K562 (cell line): ENCODE measurements around the gene RAPGEF5.
A peak's percentile ranks its signal among the peaks of the same experiment; 100 is the strongest.

ENCODE experiments used
- BHLHE40 ChIP-seq: IDR thresholded peaks from 2 replicates; pipeline ENCODE4 v1.6.1; 2011; ENCODE audit warnings: low read length, improper control_type of control experiment
- ESRRA ChIP-seq: fragments of 450-650 bp; IDR thresholded peaks from 2 replicates; pipeline ENCODE4 v1.6.1; 2014; ENCODE audit warnings: low read depth, mild to moderate bottlenecking, moderate library complexity, borderline replicate concordance
- FOSL1 ChIP-seq: fragments of 200-800 bp; sonication (Bioruptor generic); conservative IDR thresholded peaks from 2 replicates; pipeline ENCODE4 v1.6.1; 2016; ENCODE audit warnings: missing genetic modification characterization, missing compliant biosample characterization
- POLR2AphosphoS5 ChIP-seq: IDR thresholded peaks from 2 replicates; pipeline ENCODE4 v1.6.1; 2011; ENCODE audit warnings: mild to moderate bottlenecking, low read depth, low read length, moderate library complexity; ENCODE audit not compliant: control insufficient read depth, insufficient read depth
- PRPF4 ChIP-seq: fragments of 200-400 bp; formaldehyde crosslinking; IDR thresholded peaks from one replicate; pipeline ENCODE4 v1.6.1; 2017; ENCODE audit warnings: low read length, low read depth, mild to moderate bottlenecking; ENCODE audit not compliant: insufficient read depth, poor library complexity, severe bottlenecking
- RFX1 ChIP-seq: fragments of 450-650 bp; IDR thresholded peaks from 2 replicates; pipeline ENCODE4 v1.6.1; 2016; ENCODE audit warnings: mild to moderate bottlenecking, moderate library complexity
- ZC3H8 ChIP-seq: fragments of 450-650 bp; IDR thresholded peaks from 2 replicates; pipeline ENCODE4 v1.6.1; 2017
- ZNF121 ChIP-seq: sonication (generic); formaldehyde crosslinking; conservative IDR thresholded peaks from 2 replicates; pipeline ENCODE4 v1.8.0; 2022; ENCODE audit warnings: missing genetic modification reagents
- ZNF696 ChIP-seq: fragments of 250-450 bp; sonication (Bioruptor Pico); conservative IDR thresholded peaks from 2 replicates; pipeline ENCODE4 v1.4.0; 2020; ENCODE audit warnings: mild to moderate bottlenecking, moderate library complexity
- TF ChIP-seq, protein P1 (sequence below): fragments of 450-650 bp; IDR thresholded peaks from 2 replicates; pipeline ENCODE4 v1.6.1; 2016; ENCODE audit warnings: mild to moderate bottlenecking, moderate library complexity
- TF ChIP-seq, protein P2 (sequence below), 3 experiments: IDR thresholded peaks in 2 of 3; conservative IDR thresholded peaks in 1 of 3; 2 replicates each; pipeline ENCODE4 v1.5.1; 2011 to 2012; ENCODE audit warnings: low read length in 3 of 3, mild to moderate bottlenecking in 3 of 3, control low read depth in 2 of 3, improper control_type of control experiment in 1 of 3, inconsistent platforms in 1 of 3, low read depth in 1 of 3, mixed read lengths in 1 of 3, moderate library complexity in 1 of 3; ENCODE audit not compliant: insufficient read depth in 2 of 3
- TF ChIP-seq, protein P3 (sequence below): fragments of 450-650 bp; IDR thresholded peaks from 2 replicates; pipeline ENCODE4 v1.6.1; 2016; ENCODE audit warnings: missing biosample characterization, missing genetic modification characterization

DNA sequence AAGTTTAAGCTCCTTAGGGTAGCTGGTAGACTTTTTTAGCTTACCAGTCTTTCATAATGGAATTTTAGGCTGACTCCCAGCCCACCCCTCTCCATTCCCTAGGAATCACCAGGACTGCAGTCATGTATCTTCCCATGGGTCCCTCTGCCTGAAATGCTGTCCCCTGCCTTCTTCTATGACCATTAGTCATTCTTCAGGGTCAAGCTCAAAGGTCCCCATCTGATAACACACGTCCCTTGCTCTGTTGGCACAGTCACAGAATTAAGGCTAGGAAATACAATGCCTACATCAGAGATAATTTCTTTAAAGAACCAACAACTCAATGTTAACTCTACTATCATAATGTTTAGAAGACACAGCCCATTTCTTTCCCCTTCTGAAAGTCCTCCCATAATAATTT is 140.6 kb downstream of the RAPGEF5 start:
- TF ChIP-seq, protein P1, sequence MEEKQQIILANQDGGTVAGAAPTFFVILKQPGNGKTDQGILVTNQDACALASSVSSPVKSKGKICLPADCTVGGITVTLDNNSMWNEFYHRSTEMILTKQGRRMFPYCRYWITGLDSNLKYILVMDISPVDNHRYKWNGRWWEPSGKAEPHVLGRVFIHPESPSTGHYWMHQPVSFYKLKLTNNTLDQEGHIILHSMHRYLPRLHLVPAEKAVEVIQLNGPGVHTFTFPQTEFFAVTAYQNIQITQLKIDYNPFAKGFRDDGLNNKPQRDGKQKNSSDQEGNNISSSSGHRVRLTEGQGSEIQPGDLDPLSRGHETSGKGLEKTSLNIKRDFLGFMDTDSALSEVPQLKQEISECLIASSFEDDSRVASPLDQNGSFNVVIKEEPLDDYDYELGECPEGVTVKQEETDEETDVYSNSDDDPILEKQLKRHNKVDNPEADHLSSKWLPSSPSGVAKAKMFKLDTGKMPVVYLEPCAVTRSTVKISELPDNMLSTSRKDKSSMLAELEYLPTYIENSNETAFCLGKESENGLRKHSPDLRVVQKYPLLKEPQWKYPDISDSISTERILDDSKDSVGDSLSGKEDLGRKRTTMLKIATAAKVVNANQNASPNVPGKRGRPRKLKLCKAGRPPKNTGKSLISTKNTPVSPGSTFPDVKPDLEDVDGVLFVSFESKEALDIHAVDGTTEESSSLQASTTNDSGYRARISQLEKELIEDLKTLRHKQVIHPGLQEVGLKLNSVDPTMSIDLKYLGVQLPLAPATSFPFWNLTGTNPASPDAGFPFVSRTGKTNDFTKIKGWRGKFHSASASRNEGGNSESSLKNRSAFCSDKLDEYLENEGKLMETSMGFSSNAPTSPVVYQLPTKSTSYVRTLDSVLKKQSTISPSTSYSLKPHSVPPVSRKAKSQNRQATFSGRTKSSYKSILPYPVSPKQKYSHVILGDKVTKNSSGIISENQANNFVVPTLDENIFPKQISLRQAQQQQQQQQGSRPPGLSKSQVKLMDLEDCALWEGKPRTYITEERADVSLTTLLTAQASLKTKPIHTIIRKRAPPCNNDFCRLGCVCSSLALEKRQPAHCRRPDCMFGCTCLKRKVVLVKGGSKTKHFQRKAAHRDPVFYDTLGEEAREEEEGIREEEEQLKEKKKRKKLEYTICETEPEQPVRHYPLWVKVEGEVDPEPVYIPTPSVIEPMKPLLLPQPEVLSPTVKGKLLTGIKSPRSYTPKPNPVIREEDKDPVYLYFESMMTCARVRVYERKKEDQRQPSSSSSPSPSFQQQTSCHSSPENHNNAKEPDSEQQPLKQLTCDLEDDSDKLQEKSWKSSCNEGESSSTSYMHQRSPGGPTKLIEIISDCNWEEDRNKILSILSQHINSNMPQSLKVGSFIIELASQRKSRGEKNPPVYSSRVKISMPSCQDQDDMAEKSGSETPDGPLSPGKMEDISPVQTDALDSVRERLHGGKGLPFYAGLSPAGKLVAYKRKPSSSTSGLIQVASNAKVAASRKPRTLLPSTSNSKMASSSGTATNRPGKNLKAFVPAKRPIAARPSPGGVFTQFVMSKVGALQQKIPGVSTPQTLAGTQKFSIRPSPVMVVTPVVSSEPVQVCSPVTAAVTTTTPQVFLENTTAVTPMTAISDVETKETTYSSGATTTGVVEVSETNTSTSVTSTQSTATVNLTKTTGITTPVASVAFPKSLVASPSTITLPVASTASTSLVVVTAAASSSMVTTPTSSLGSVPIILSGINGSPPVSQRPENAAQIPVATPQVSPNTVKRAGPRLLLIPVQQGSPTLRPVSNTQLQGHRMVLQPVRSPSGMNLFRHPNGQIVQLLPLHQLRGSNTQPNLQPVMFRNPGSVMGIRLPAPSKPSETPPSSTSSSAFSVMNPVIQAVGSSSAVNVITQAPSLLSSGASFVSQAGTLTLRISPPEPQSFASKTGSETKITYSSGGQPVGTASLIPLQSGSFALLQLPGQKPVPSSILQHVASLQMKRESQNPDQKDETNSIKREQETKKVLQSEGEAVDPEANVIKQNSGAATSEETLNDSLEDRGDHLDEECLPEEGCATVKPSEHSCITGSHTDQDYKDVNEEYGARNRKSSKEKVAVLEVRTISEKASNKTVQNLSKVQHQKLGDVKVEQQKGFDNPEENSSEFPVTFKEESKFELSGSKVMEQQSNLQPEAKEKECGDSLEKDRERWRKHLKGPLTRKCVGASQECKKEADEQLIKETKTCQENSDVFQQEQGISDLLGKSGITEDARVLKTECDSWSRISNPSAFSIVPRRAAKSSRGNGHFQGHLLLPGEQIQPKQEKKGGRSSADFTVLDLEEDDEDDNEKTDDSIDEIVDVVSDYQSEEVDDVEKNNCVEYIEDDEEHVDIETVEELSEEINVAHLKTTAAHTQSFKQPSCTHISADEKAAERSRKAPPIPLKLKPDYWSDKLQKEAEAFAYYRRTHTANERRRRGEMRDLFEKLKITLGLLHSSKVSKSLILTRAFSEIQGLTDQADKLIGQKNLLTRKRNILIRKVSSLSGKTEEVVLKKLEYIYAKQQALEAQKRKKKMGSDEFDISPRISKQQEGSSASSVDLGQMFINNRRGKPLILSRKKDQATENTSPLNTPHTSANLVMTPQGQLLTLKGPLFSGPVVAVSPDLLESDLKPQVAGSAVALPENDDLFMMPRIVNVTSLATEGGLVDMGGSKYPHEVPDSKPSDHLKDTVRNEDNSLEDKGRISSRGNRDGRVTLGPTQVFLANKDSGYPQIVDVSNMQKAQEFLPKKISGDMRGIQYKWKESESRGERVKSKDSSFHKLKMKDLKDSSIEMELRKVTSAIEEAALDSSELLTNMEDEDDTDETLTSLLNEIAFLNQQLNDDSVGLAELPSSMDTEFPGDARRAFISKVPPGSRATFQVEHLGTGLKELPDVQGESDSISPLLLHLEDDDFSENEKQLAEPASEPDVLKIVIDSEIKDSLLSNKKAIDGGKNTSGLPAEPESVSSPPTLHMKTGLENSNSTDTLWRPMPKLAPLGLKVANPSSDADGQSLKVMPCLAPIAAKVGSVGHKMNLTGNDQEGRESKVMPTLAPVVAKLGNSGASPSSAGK = no peak
- TF ChIP-seq ZC3H8 = no peak
- TF ChIP-seq ZNF696 (CRISPR knock-in tag) = no peak
- TF ChIP-seq PRPF4 = no peak
- TF ChIP-seq, protein P2, sequence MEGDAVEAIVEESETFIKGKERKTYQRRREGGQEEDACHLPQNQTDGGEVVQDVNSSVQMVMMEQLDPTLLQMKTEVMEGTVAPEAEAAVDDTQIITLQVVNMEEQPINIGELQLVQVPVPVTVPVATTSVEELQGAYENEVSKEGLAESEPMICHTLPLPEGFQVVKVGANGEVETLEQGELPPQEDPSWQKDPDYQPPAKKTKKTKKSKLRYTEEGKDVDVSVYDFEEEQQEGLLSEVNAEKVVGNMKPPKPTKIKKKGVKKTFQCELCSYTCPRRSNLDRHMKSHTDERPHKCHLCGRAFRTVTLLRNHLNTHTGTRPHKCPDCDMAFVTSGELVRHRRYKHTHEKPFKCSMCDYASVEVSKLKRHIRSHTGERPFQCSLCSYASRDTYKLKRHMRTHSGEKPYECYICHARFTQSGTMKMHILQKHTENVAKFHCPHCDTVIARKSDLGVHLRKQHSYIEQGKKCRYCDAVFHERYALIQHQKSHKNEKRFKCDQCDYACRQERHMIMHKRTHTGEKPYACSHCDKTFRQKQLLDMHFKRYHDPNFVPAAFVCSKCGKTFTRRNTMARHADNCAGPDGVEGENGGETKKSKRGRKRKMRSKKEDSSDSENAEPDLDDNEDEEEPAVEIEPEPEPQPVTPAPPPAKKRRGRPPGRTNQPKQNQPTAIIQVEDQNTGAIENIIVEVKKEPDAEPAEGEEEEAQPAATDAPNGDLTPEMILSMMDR (IDR thresholded peaks at IDR 0.05 in 2 of 3, conservative IDR thresholded peaks at IDR 0.05 in 1 of 3; ENCODE audit: insufficient read depth in 2 of 3, low read depth in 1 of 3, low read length in 3 of 3) = no peak
- TF ChIP-seq RFX1 = no peak
- TF ChIP-seq POLR2AphosphoS5 = no peak
- no peak for TF ChIP-seq BHLHE40
- TF ChIP-seq ZNF121 (CRISPR knock-in tag) = no peak
- TF ChIP-seq, protein P3, sequence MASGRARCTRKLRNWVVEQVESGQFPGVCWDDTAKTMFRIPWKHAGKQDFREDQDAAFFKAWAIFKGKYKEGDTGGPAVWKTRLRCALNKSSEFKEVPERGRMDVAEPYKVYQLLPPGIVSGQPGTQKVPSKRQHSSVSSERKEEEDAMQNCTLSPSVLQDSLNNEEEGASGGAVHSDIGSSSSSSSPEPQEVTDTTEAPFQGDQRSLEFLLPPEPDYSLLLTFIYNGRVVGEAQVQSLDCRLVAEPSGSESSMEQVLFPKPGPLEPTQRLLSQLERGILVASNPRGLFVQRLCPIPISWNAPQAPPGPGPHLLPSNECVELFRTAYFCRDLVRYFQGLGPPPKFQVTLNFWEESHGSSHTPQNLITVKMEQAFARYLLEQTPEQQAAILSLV = no peak
- no peak for TF ChIP-seq ESRRA
- TF ChIP-seq FOSL1 (tag) = peak; percentile 82
